ENCODE measurements around the gene SEC11C.

- TF ChIP-seq CTCF (IDR thresholded peaks at IDR 0.05) (no peak), ZFX (IDR thresholded peaks at IDR 0.05; ENCODE audit: borderline replicate concordance) (no peak)
Measured at GRCh38 chr18:59139615-59140301, at the start of gene SEC11C.
